IMR-90 (cell line): ENCODE results near the gene C9orf152.

Experiments
- CHD1 ChIP-seq: IDR thresholded peaks from 2 replicates; pipeline ENCODE4 v1.6.1; 2012; ENCODE audit warnings: low read depth, low read length, improper control_type of control experiment
- CTCF ChIP-seq: conservative IDR thresholded peaks from 2 replicates; pipeline ENCODE4 v1.5.1; 2012; ENCODE audit warnings: mild to moderate bottlenecking, low read depth, low read length, improper control_type of control experiment
- ELK1 ChIP-seq: fragments of 150-350 bp; IDR thresholded peaks from 2 replicates; pipeline ENCODE4 v1.6.1; 2016; ENCODE audit warnings: low read depth, mild to moderate bottlenecking, low read length, moderate library complexity, borderline replicate concordance
- FOS ChIP-seq: fragments of 150-350 bp; IDR thresholded peaks from 2 replicates; pipeline ENCODE4 v1.6.1; 2016; ENCODE audit warnings: low read depth, low read length
- MAFK ChIP-seq: IDR thresholded peaks from 2 replicates; pipeline ENCODE4 v1.6.1; 2012; ENCODE audit warnings: low read depth, low read length, improper control_type of control experiment
- MAZ ChIP-seq: IDR thresholded peaks from 2 replicates; pipeline ENCODE4 v1.6.1; 2012; ENCODE audit warnings: low read depth, mild to moderate bottlenecking, low read length, improper control_type of control experiment, moderate library complexity, borderline replicate concordance
- MXI1 ChIP-seq: IDR thresholded peaks from 2 replicates; pipeline ENCODE4 v1.6.1; 2012; ENCODE audit warnings: low read depth, mild to moderate bottlenecking, low read length, moderate library complexity, borderline replicate concordance
- POLR2A ChIP-seq: IDR thresholded peaks from 2 replicates; pipeline ENCODE4 v1.6.1; 2012; ENCODE audit warnings: mild to moderate bottlenecking, low read depth, low read length
- RAD21 ChIP-seq: IDR thresholded peaks from 2 replicates; pipeline ENCODE4 v1.6.1; 2012; ENCODE audit warnings: low read length, improper control_type of control experiment
- RFX5 ChIP-seq: IDR thresholded peaks from 2 replicates; pipeline ENCODE4 v1.8.0; 2012; ENCODE audit warnings: low read depth, mild to moderate bottlenecking, low read length, moderate library complexity
- SMC3 ChIP-seq: fragments of 150-350 bp; IDR thresholded peaks from 2 replicates; pipeline ENCODE4 v1.6.1; 2016; ENCODE audit warnings: low read depth, mild to moderate bottlenecking, antibody characterized with exemption, low read length, moderate library complexity
- TF ChIP-seq, protein P1 (sequence below): fragments of 150-350 bp; IDR thresholded peaks from 2 replicates; pipeline ENCODE4 v1.6.1; 2017; ENCODE audit warnings: mild to moderate bottlenecking, antibody characterized with exemption, low read length, low read depth

DNA sequence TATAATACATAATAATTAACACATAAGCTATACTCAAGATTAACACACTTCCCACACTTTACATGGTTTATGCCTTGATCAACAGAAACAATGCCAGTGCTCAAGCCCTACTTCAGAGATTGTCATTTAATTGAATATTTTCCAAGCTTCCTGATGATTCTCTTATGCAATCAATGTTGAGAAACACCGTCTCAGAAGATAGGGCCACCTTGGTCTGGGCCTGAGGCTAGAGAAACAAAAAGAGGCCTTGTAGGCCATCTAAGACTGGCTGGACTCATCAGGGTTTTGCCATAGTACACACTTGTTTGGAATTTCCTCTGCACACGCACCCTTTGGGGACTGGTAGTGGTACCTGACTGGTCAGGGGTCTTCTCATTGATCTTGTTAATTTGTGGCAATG is 16.3 kb downstream of the C9orf152 start:
- TF ChIP-seq RAD21 = no peak
- no peak for TF ChIP-seq CTCF
- no peak for TF ChIP-seq POLR2A
- no peak for TF ChIP-seq FOS
- TF ChIP-seq MXI1 = no peak
- TF ChIP-seq MAZ = no peak
- no peak for TF ChIP-seq MAFK
- no peak for TF ChIP-seq SMC3
- no peak for TF ChIP-seq RFX5
- TF ChIP-seq, protein P1, sequence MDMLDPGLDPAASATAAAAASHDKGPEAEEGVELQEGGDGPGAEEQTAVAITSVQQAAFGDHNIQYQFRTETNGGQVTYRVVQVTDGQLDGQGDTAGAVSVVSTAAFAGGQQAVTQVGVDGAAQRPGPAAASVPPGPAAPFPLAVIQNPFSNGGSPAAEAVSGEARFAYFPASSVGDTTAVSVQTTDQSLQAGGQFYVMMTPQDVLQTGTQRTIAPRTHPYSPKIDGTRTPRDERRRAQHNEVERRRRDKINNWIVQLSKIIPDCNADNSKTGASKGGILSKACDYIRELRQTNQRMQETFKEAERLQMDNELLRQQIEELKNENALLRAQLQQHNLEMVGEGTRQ = no peak
- no peak for TF ChIP-seq CHD1
- TF ChIP-seq ELK1 = no peak
